Ovary (tissue), 9 donors: ENCODE data around the gene IFNG-AS1. TPM values are rescaled to one million over a fixed set of nuclear protein-coding genes. Genes with fewer than 3 reads are reported as not detected.

ENCODE experiments used
- DNase-seq, 5 donors: peaks; one replicate each; pipeline ENCODE4 v3.0.0-alpha.2; 2019 to 2020
- H3K27ac ChIP-seq, 2 donors: fragments of 200-600 bp; one replicate each; pipeline versions ENCODE4 v1.5.1 to v1.8.0; 2019 to 2022
- H3K27me3 ChIP-seq: fragments of 200-600 bp; one replicate; pipeline ENCODE4 v1.8.0; 2022
- H3K36me3 ChIP-seq: fragments of 200-600 bp; sonication (generic); one replicate; pipeline ENCODE4 v1.5.1; 2019
- H3K4me1 ChIP-seq: one replicate; pipeline ENCODE4 v1.8.1; 2013; ENCODE audit warnings: mild to moderate bottlenecking, moderate library complexity; ENCODE audit not compliant: insufficient read depth
- H3K4me3 ChIP-seq: fragments of 200-600 bp; sonication (generic); one replicate; pipeline ENCODE4 v1.5.1; 2017
- H3K9me3 ChIP-seq, 2 donors: fragments of 200-600 bp in 1 of 2; sonication (generic) in 1 of 2; one replicate each; pipeline versions ENCODE4 v1.5.1 to v1.8.1; 2013 to 2019; ENCODE audit warnings: mild to moderate bottlenecking in 1 of 2, moderate library complexity in 1 of 2
- EP300 ChIP-seq: sonication (generic); formaldehyde crosslinking; IDR thresholded peaks from one replicate; pipeline ENCODE4 v1.6.1; 2017; ENCODE audit warnings: antibody characterized with exemption
- POLR2A ChIP-seq: fragments of 450-650 bp; IDR thresholded peaks from one replicate; pipeline ENCODE4 v1.6.1; 2017; ENCODE audit warnings: antibody characterized with exemption, mild to moderate bottlenecking, moderate library complexity
- WGBS, 3 donors: extraction: QIAGEN DNeasy Blood & Tissue Kit in 1 of 3; methylation state at CpG; one replicate each; pipeline versions ENCODE4 v1.1.5 to v1.1.7; 2013 to 2017; 5-methylcytosine and 5-hydroxymethylcytosine counted together
- intact Hi-C, 4 donors: fragments of 100-400 bp; cut with DNase I; formaldehyde crosslinking; loops; one replicate each; pipeline versions ENCODE4 v1.11.0 to v1.15.1; 2022 to 2023
- polyA plus RNA-seq, 2 donors: library from polyadenylated mRNA; stranded (reverse); fragments of 200-250 nt in 1 of 2; fragments of 350-450 nt in 1 of 2; fragmentation: Illumina TruSeq in 1 of 2; extraction: RNeasy Lipid Tissue Mini Kit (QIAGEN cat#74804) in 1 of 2; gene quantifications; one replicate each; pipeline ENCODE4 v1.2.3, GENCODE V29; 2013 to 2014
- total RNA-seq, 7 donors: library from RNA; depleted of rRNA in 2 of 7; stranded (reverse); fragments of >200 nt in 2 of 7; fragmentation: NEBNext Ultra II Directional in 3 of 7; extraction: Animal tissue kit (Norgen Biotek cat#: 25700) in 3 of 7; gene quantifications; one replicate each; pipeline versions ENCODE4 v1.1.0 to v1.2.4, GENCODE V29; 2016 to 2023
- TF ChIP-seq, protein P1 (sequence below), 3 donors: fragments of 450-650 bp in 2 of 3; fragments of 200-600 bp in 1 of 3; IDR thresholded peaks; one replicate each; pipeline versions ENCODE4 v1.5.1 to v1.8.0; 2016 to 2022; ENCODE audit warnings: antibody characterized with exemption in 3 of 3, mild to moderate bottlenecking in 1 of 3
- donor health status: DM: no; HTN: no; CAD: no; lungs with moderate emphysema.
- donor health status: DM: no; HTN: no; CAD: no.
- donor health status: Bipolar disorder and iron deficiency.
- donor health status: DM: yes; HTN: yes; CAD: no.
- donor health status: DM: no; HTN: no; CAD: no.
- donor health status: DM: yes; HTN: yes; CAD: no.

Gene IFNG-AS1
- total and polyA plus RNA-seq, 9 donors, result not detected

- intact Hi-C loops, result no loop called here
- TF ChIP-seq, protein P1, sequence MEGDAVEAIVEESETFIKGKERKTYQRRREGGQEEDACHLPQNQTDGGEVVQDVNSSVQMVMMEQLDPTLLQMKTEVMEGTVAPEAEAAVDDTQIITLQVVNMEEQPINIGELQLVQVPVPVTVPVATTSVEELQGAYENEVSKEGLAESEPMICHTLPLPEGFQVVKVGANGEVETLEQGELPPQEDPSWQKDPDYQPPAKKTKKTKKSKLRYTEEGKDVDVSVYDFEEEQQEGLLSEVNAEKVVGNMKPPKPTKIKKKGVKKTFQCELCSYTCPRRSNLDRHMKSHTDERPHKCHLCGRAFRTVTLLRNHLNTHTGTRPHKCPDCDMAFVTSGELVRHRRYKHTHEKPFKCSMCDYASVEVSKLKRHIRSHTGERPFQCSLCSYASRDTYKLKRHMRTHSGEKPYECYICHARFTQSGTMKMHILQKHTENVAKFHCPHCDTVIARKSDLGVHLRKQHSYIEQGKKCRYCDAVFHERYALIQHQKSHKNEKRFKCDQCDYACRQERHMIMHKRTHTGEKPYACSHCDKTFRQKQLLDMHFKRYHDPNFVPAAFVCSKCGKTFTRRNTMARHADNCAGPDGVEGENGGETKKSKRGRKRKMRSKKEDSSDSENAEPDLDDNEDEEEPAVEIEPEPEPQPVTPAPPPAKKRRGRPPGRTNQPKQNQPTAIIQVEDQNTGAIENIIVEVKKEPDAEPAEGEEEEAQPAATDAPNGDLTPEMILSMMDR (IDR thresholded peaks at IDR 0.05), result no peak
- WGBS, 3 donors, result 66 to 75% (median 72%) methylated on average over 6 of the region's 6 CpGs
- H3K27me3 ChIP-seq, result no peaks in the 10 kb centered on the region
- no peak overlapping the region for H3K27ac ChIP-seq
- no peak overlapping the region for H3K4me3 ChIP-seq
- DNase-seq, result no peak
- H3K4me1 ChIP-seq, result no peaks in the 10 kb centered on the region
- no peaks in the 10 kb centered on the region for H3K36me3 ChIP-seq
- no peaks in the 10 kb centered on the region for H3K9me3 ChIP-seq
Observed at GRCh38 chr12:68042212-68042699, 53.0 kb downstream of the IFNG-AS1 start.

DNA sequence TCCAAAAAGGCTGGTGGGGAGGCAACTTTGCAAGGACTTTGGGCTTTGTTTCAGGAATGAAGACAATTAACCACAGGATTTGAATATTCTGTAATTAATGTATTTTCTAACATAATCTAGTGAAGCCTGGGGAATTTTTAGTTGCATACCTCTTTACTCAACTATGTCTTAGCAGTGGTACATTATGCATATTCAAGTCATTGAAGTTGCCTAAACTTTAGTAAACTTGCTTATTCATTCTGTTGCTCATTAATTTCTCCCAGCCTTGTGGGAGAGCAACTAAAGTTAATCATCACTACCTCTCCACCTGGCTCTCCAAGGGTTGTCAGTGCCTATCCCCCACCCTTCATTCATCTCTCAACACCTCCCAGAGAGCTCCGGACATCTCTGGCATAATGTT is 54.2 kb downstream of the IFNG-AS1 start:
- no peak for DNase-seq
- Histone ChIP-seq H3K4me3 (no peak overlapping the region), H3K27me3 (no peaks in the 10 kb centered on the region), H3K36me3 (no peaks in the 10 kb centered on the region), H3K9me3 (no peaks in the 10 kb centered on the region), H3K4me1 (no peaks in the 10 kb centered on the region), H3K27ac (no peak overlapping the region)
- TF ChIP-seq EP300 (no peak), POLR2A (no peak)
- TF ChIP-seq, protein P1 (IDR thresholded peaks at IDR 0.05), result no peak
- whole genome bisulfite sequencing, 3 donors, result 80 to 98% (median 98%) methylated on average over 1 of the region's 1 CpG
- intact Hi-C loops, result no loop called here

GRCh38 chr12:68048648-68049297 is 59.5 kb downstream of the IFNG-AS1 start:
- 73 to 94% (median 76%) methylated on average over 1 of the region's 1 CpG for WGBS, 3 donors

GRCh38 chr12:68056300-68056699 is 67.1 kb downstream of the IFNG-AS1 start:
- WGBS, 3 donors, result 78 to 92% (median 83%) methylated on average over 2 of the region's 2 CpGs
- TF ChIP-seq, protein P1 (IDR thresholded peaks at IDR 0.05), result no peak
- TF ChIP-seq POLR2A (no peak), EP300 (no peak)
- Histone ChIP-seq H3K4me1 (no peaks in the 10 kb centered on the region), H3K36me3 (no peaks in the 10 kb centered on the region), H3K27me3 (no peaks in the 10 kb centered on the region), H3K4me3 (no peak overlapping the region), H3K9me3 (no peaks in the 10 kb centered on the region), H3K27ac (no peak overlapping the region)
- DNase-seq, result no peak
- intact Hi-C loops, result no loop called here

More at GRCh38 chr12:68048648-68049297, 59.5 kb downstream of the IFNG-AS1 start:
- H3K4me3 ChIP-seq, result no peak overlapping the region
- intact Hi-C loops, result no loop called here
- H3K36me3 ChIP-seq, result no peaks in the 10 kb centered on the region
- H3K27ac ChIP-seq, result no peak overlapping the region
- TF ChIP-seq, protein P1 (IDR thresholded peaks at IDR 0.05), result no peak
- TF ChIP-seq EP300, result no peak
- TF ChIP-seq POLR2A, result no peak
- no peaks in the 10 kb centered on the region for H3K27me3 ChIP-seq
- DNase-seq, result no peak
- no peaks in the 10 kb centered on the region for H3K4me1 ChIP-seq
- no peaks in the 10 kb centered on the region for H3K9me3 ChIP-seq
